ENCODE data around the gene CUL4B.
A peak's percentile ranks its signal among the peaks of the same experiment; 100 is the strongest.
"Not testable (repeated sequence)": the region's sequence is repeated elsewhere in the genome, so short reads cannot be mapped to it uniquely, and the experiment has no call there.

The CUL4B gene

GRCh38 chrX:120517936-120518335 is 42.8 kb downstream of the CUL4B start:
- DNase-seq, result no peak

- peak; percentile 0 for DNase-seq
Observed at GRCh38 chrX:120514236-120514635, 46.5 kb downstream of the CUL4B start.

GRCh38 chrX:120512627-120513026 is 48.1 kb downstream of the CUL4B start:
- DNase-seq, result no peak

GRCh38 chrX:120512222-120512621 is 48.5 kb downstream of the CUL4B start:
- no peak for DNase-seq

GRCh38 chrX:120504569-120504968 is 56.2 kb downstream of the CUL4B start:
- DNase-seq, result no peak

- DNase-seq, result no peak
Observed at GRCh38 chrX:120499301-120500072, 61.3 kb downstream of the CUL4B start.

- DNase-seq, result not testable (repeated sequence)
Observed at GRCh38 chrX:120490119-120490518, 70.6 kb downstream of the CUL4B start.

GRCh38 chrX:120486786-120487185 is 74.0 kb downstream of the CUL4B start:
- DNase-seq, result no peak

- DNase-seq, result peak; percentile 84
Observed at GRCh38 chrX:120485638-120486520, 74.9 kb downstream of the CUL4B start.

- DNase-seq, result no peak
Observed at GRCh38 chrX:120485315-120485637, 75.5 kb downstream of the CUL4B start.

GRCh38 chrX:120477453-120477852 is 83.3 kb downstream of the CUL4B start:
- no peak for DNase-seq

GRCh38 chrX:120476714-120477113 is 84.0 kb downstream of the CUL4B start:
- no peak for DNase-seq

GRCh38 chrX:120475447-120475846 is 85.3 kb downstream of the CUL4B start:
- DNase-seq, result not testable (repeated sequence)
